HEK293 (cell line): Measurements from ENCODE around the gene EFCAB6.
A peak's percentile ranks its signal among the peaks of the same experiment; 100 is the strongest.

ENCODE experiments used
- CTCF ChIA-PET: fragments of 350-600 bp; formaldehyde crosslinking; extraction: SDS; loops from one replicate; lab custom pipeline; 2021; ENCODE audit warnings: antibody characterized with exemption; lab: Yijun Ruan, JAX
- POLR2A ChIA-PET: fragments of 300-600 bp; formaldehyde crosslinking; extraction: SDS; loops from one replicate; lab custom pipeline; 2020; ENCODE audit warnings: antibody characterized with exemption, inconsistent platforms; lab: Yijun Ruan, JAX
- H3K27ac ChIP-seq: fragments of 200-500 bp; sonication (Bioruptor generic); 2 replicates; pipeline ENCODE4 v1.5.1; 2014; ENCODE audit warnings: low read depth, low read length, control low read depth, inconsistent platforms; ENCODE audit errors: extremely low read depth
- H3K36me3 ChIP-seq, 2 experiments: fragments of 200-500 bp in 1 of 2; sonication (Bioruptor generic) in 1 of 2; 1 replicate in 1 of 2; 2 replicates in 1 of 2; pipeline ENCODE4 v1.5.1; 2014 to 2017; ENCODE audit warnings: inconsistent platforms in 2 of 2, low read length in 2 of 2; ENCODE audit not compliant: control insufficient read depth in 2 of 2, insufficient read depth in 1 of 2
- H3K4me1 ChIP-seq: fragments of 200-500 bp; sonication (Bioruptor generic); 2 replicates; pipeline ENCODE4 v1.5.1; 2014; ENCODE audit warnings: mild to moderate bottlenecking, low read length, inconsistent platforms; ENCODE audit not compliant: control insufficient read depth, insufficient read depth
- H3K4me3 ChIP-seq: 2 replicates; pipeline ENCODE4 v1.5.1; 2011; ENCODE audit warnings: low read depth, mild to moderate bottlenecking, control low read depth, low read length, moderate library complexity
- H3K9me3 ChIP-seq: fragments of 200-500 bp; sonication (Bioruptor generic); 2 replicates; pipeline ENCODE4 v1.5.1; 2014; ENCODE audit warnings: low read depth, low read length, inconsistent platforms; ENCODE audit not compliant: control insufficient read depth, insufficient read depth
- AEBP2 ChIP-seq: fragments of 450-650 bp; formaldehyde crosslinking; IDR thresholded peaks from 2 replicates; pipeline ENCODE4 v1.5.1; 2016; ENCODE audit warnings: missing biosample characterization, missing genetic modification characterization, borderline replicate concordance
- EGR2 ChIP-seq: fragments of 450-650 bp; formaldehyde crosslinking; IDR thresholded peaks from 2 replicates; pipeline ENCODE4 v1.5.1; 2016; ENCODE audit warnings: low read depth, missing biosample characterization, missing genetic modification characterization
- SALL2 ChIP-seq: fragments of 450-650 bp; formaldehyde crosslinking; IDR thresholded peaks from 2 replicates; pipeline ENCODE4 v1.5.0; 2017; ENCODE audit warnings: missing biosample characterization, mild to moderate bottlenecking, missing genetic modification characterization, borderline replicate concordance
- SP7 ChIP-seq: fragments of 450-650 bp; formaldehyde crosslinking; IDR thresholded peaks from 2 replicates; pipeline ENCODE4 v1.5.1; 2016; ENCODE audit warnings: missing biosample characterization, missing genetic modification characterization
- ZBTB8A ChIP-seq: fragments of 450-650 bp; formaldehyde crosslinking; IDR thresholded peaks from 2 replicates; pipeline ENCODE4 v1.5.1; 2016; ENCODE audit warnings: missing biosample characterization, missing genetic modification characterization
- ZFHX2 ChIP-seq: fragments of 450-650 bp; formaldehyde crosslinking; conservative IDR thresholded peaks from 2 replicates; pipeline ENCODE4 v1.5.1; 2016; ENCODE audit warnings: missing biosample characterization, missing genetic modification characterization
- ZNF138 ChIP-seq: fragments of 450-650 bp; formaldehyde crosslinking; IDR thresholded peaks from 2 replicates; pipeline ENCODE4 v1.5.1; 2016; ENCODE audit warnings: missing biosample characterization, missing genetic modification characterization, borderline replicate concordance
- ZNF140 ChIP-seq: fragments of 450-650 bp; formaldehyde crosslinking; IDR thresholded peaks from 2 replicates; pipeline ENCODE4 v1.5.1; 2016; ENCODE audit warnings: missing biosample characterization, missing genetic modification characterization
- ZNF18 ChIP-seq: fragments of 450-650 bp; formaldehyde crosslinking; IDR thresholded peaks from 2 replicates; pipeline ENCODE4 v1.5.1; 2016; ENCODE audit warnings: missing biosample characterization, missing genetic modification characterization
- ZNF211 ChIP-seq: fragments of 450-650 bp; formaldehyde crosslinking; IDR thresholded peaks from 2 replicates; pipeline ENCODE4 v1.5.1; 2016; ENCODE audit warnings: low read depth, missing biosample characterization, missing genetic modification characterization
- ZNF324 ChIP-seq: fragments of 450-650 bp; formaldehyde crosslinking; IDR thresholded peaks from 2 replicates; pipeline ENCODE4 v1.5.1; 2016; ENCODE audit warnings: missing biosample characterization, missing genetic modification characterization
- ZNF473 ChIP-seq: fragments of 450-650 bp; formaldehyde crosslinking; IDR thresholded peaks from 2 replicates; pipeline ENCODE4 v1.5.1; 2017; ENCODE audit warnings: missing biosample characterization, missing genetic modification characterization
- ZNF580 ChIP-seq: fragments of 450-650 bp; formaldehyde crosslinking; IDR thresholded peaks from 2 replicates; pipeline ENCODE4 v1.5.1; 2016; ENCODE audit warnings: missing biosample characterization, missing genetic modification characterization
- ZNF654 ChIP-seq: fragments of 450-650 bp; formaldehyde crosslinking; IDR thresholded peaks from 2 replicates; pipeline ENCODE4 v1.5.1; 2016; ENCODE audit warnings: low read depth, missing biosample characterization, missing genetic modification characterization
- ZNF660 ChIP-seq: fragments of 450-650 bp; IDR thresholded peaks from 2 replicates; pipeline ENCODE4 v1.5.1; 2018; ENCODE audit warnings: missing biosample characterization, mild to moderate bottlenecking, missing genetic modification characterization
- ZNF670 ChIP-seq: fragments of 450-650 bp; formaldehyde crosslinking; IDR thresholded peaks from 2 replicates; pipeline ENCODE4 v1.5.1; 2016; ENCODE audit warnings: missing biosample characterization, missing genetic modification characterization, low read depth
- ZSCAN23 ChIP-seq: fragments of 450-650 bp; formaldehyde crosslinking; IDR thresholded peaks from 2 replicates; pipeline ENCODE4 v1.5.1; 2016; ENCODE audit warnings: missing biosample characterization, missing genetic modification characterization
- TF ChIP-seq, protein P1 (sequence below): fragments of 450-650 bp; formaldehyde crosslinking; IDR thresholded peaks from 2 replicates; pipeline ENCODE4 v1.5.1; 2016; ENCODE audit warnings: missing biosample characterization, missing genetic modification characterization

Gene EFCAB6

GRCh38 chr22:43631201-43631600, 180.9 kb downstream of the EFCAB6 start:
- H3K9me3 ChIP-seq: no peaks in the 10 kb centered on the region
- no peaks in the 10 kb centered on the region for H3K4me1 ChIP-seq
- no peak overlapping the region for H3K27ac ChIP-seq
- H3K4me3 ChIP-seq: no peak overlapping the region
- POLR2A ChIA-PET: no interaction called here
- CTCF ChIA-PET: no interaction called here
- H3K36me3 ChIP-seq: no peaks in the 10 kb centered on the region
- no peak for TF ChIP-seq SP7 (tag by site-specific recombination)
- no peak for TF ChIP-seq ZNF140 (tag by site-specific recombination)
- TF ChIP-seq, protein P1, sequence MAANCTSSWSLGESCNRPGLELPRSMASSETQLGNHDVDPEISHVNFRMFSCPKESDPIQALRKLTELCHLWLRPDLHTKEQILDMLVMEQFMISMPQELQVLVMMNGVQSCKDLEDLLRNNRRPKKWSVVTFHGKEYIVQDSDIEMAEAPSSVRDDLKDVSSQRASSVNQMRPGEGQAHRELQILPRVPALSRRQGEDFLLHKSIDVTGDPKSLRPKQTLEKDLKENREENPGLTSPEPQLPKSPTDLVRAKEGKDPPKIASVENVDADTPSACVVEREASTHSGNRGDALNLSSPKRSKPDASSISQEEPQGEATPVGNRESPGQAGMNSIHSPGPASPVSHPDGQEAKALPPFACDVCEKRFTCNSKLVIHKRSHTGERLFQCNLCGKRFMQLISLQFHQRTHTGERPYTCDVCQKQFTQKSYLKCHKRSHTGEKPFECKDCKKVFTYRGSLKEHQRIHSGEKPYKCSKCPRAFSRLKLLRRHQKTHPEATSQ: no peak
- TF ChIP-seq SALL2: no peak
- no peak for TF ChIP-seq ZNF138 (tag by site-specific recombination)

- no peak for TF ChIP-seq ZNF18
- TF ChIP-seq EGR2 (tag by site-specific recombination): 0 out of 2 replicates have a peak, but pooled peaks have one; percentile 31
- Histone ChIP-seq H3K27ac (no peak overlapping the region), H3K4me1 (no peaks in the 10 kb centered on the region), H3K9me3 (no peaks in the 10 kb centered on the region), H3K4me3 (no peak overlapping the region), H3K36me3 (no peaks in the 10 kb centered on the region)
- CTCF ChIA-PET: no interaction called here
- POLR2A ChIA-PET: no interaction called here
Measured at GRCh38 chr22:43630451-43630850, 181.7 kb downstream of the EFCAB6 start.

- no peaks in the 10 kb centered on the region for H3K4me1 ChIP-seq
- H3K27ac ChIP-seq: no peak overlapping the region
- H3K36me3 ChIP-seq: no peaks in the 10 kb centered on the region
- no peak overlapping the region for H3K4me3 ChIP-seq
- TF ChIP-seq ZNF670 (tag by site-specific recombination) (no peak), EGR2 (tag by site-specific recombination) (peak; percentile 40; the same call in 1 of the 2 replicates), AEBP2 (tag by site-specific recombination) (no peak), ZNF580 (tag by site-specific recombination) (no peak), ZBTB8A (tag by site-specific recombination) (no peak), ZNF211 (tag by site-specific recombination) (no peak), ZNF660 (no peak), ZNF324 (tag by site-specific recombination) (no peak), ZNF473 (tag by site-specific recombination) (no peak), ZSCAN23 (tag by site-specific recombination) (no peak), ZNF654 (tag by site-specific recombination) (no peak), ZFHX2 (peak; percentile 29; the same call in 1 of the 2 replicates)
- TF ChIP-seq, all 188 proteins: peak for 2
- POLR2A ChIA-PET: no interaction called here
- H3K9me3 ChIP-seq: no peaks in the 10 kb centered on the region
- CTCF ChIA-PET: interaction anchor here (0.5 kb wide), 1 partner anchor 143 kb away, joined by 3 read pairs; no protein-coding TSS in a partner anchor
Measured at GRCh38 chr22:43628250-43628649, 183.9 kb downstream of the EFCAB6 start.
